Erythroblast (primary cell): Measurements from ENCODE around the gene KLK8.

Experiments
- DNase-seq, 2 experiments: peaks; one replicate each; lab custom pipeline; 2025; lab: John Stamatoyannopoulos, UW
- GATA1 ChIP-seq: IDR thresholded peaks from 2 replicates; pipeline ENCODE4 v1.6.1; 2011; ENCODE audit warnings: low read depth, mild to moderate bottlenecking, control low read depth, low read length, moderate library complexity
- POLR2A ChIP-seq: IDR thresholded peaks from 2 replicates; pipeline ENCODE4 v1.6.1; 2011; ENCODE audit warnings: mild to moderate bottlenecking, low read length

KLK8 gene, protein sequence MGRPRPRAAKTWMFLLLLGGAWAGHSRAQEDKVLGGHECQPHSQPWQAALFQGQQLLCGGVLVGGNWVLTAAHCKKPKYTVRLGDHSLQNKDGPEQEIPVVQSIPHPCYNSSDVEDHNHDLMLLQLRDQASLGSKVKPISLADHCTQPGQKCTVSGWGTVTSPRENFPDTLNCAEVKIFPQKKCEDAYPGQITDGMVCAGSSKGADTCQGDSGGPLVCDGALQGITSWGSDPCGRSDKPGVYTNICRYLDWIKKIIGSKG

DNA sequence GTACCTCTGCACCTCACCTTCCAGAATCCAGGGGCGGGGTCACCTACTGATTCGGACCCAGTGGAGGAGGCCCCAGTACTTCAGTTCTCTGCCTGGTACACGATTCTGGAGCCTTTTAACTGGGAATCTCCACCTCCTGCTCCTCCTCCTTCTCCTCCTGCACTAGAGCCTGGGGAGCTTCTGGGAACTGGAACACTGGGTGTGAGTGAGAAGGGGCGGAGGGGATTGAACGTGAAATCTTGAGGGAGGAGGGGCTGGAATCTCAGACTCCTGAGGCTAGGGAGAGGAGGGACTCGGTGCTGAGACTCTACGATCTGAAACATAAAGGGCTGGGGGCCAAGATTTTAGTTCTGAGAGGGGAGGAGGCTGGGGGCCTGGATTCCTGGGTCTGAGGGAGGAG is at the start of gene KLK8:
TSS of gene KLK8 (minus strand) at position 90 of the 400 bp plus-strand sequence. CDS start 437 bp downstream, outside the sequence.
- DNase-seq = no peak
- TF ChIP-seq GATA1 (no peak), POLR2A (no peak)

DNA sequence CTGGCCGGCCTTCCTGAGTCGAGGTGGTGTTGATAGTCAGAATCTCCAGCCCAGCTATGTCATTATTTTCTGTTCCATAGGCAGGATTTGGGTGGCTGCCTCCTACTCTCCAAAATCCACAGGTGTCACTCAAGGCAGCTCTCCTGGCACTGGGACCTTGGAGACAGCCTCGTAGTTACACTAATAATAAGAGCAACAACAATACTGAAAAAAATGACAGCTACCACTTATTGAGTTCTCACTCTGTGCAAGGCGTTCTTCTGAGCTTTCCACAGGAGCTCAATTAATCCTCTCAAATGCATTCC is 45.6 kb upstream of the KLK8 start:
- no peak for DNase-seq
- TF ChIP-seq GATA1 (no peak), POLR2A (no peak)

DNA sequence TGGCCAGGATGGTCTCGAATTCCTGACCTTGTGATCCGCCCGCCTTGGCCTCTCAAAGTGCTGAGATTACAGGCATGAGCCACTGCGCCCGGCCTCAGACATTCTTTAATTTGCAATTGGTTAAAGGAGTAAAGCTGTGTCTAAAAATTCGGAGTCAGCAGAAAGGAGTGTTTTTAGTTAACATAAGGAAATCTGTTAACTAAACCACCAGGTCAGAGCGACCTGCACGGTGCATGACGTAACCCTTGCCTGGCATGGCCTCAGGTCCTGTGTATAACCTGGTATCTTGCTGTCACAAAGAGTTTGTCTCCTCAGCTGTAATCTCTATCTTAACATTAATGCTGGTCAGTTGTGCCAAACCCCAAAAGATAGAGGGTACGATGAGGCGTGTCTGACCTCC is 42.9 kb upstream of the KLK8 start:
- DNase-seq = no peak
- no peak for TF ChIP-seq GATA1
- no peak for TF ChIP-seq POLR2A

DNA sequence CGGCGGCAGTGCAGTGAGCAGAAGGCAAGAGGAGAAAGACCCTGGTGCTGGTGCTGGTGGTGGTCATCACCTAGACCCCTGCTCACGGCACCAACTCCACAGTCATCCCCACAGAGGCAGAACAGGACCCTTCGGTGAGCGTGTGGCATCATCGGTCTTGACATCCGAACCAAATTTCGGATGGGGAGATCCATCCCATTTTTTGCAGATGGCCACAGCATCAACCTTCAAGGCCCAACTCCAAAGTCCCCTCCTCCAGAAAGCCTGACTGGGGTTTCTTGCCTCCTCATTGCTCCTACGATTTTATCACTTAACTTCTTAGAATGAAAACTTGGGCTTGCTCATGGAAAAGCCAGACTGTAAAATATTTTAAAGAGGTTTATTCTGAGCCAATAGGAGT is 42.1 kb upstream of the KLK8 start:
- TF ChIP-seq POLR2A (no peak), GATA1 (no peak)
- DNase-seq = no peak

DNA sequence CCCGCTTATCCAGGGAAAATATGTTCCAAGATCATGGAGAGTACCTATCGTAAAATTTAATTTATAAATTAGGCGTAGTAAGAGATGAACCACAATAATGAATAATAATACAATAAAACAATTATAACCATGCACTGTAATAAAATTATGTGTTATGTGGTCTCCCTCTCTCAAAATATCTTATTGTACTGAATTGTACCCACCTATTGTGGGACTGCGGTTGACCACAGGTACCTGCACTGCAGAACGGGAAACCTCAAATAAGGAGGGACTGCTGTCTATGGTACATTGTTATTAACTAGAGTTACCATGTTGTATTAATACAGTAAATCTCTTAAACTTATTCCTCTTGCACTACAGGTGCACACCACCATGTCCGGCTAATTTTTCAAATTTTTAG is 38.7 kb upstream of the KLK8 start:
- TF ChIP-seq POLR2A (no peak), GATA1 (no peak)
- DNase-seq = no peak

DNA sequence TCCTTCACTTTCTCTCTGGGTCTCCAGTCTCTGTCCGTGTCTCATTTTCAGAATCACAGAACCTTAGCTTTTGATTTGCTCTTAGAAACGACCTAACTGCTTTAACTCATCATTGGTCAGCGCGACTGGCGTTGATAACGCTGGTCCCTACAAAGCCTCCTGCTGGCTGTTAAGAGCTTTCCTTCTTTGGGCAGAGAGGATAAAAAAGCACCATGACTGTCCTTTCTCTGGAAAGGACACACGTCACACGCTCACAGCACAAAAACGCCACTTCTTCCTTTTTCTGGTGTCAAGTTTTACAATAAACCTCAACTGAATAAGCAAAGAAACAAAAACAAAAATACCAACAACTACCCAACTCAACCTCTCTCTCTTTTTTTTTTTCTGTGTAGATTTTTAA is 35.1 kb upstream of the KLK8 start:
- TF ChIP-seq POLR2A = no peak
- TF ChIP-seq GATA1 = no peak

DNA sequence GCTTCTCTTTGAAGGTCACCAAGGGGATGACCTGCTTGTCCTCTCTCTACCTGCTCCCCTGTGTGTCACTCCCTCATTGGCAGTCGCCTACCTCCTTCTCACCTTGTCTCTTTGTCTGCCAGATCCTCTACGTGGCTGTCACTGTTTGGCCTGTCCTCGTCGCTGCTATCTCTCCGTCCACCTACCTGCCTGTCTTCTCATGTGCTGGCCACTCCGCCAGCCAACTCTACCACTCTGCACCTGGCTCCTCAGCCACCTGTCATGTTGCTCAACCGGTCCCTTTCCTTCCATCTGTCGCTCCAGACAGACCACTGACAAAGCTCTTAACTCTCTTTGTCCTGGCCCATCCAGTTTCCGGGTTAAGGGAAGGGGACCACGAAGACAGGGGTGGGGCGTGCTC is 33.3 kb upstream of the KLK8 start, which contains the start of gene KLK12:
TSS of gene KLK12 (minus strand) at position 299 of the 400 bp plus-strand sequence. CDS start 381 bp downstream, outside the sequence.
- no peak for DNase-seq
- TF ChIP-seq GATA1 = no peak
- no peak for TF ChIP-seq POLR2A

More for the DNA sequence above, 35.1 kb upstream of the KLK8 start:
- no peak for DNase-seq

DNA sequence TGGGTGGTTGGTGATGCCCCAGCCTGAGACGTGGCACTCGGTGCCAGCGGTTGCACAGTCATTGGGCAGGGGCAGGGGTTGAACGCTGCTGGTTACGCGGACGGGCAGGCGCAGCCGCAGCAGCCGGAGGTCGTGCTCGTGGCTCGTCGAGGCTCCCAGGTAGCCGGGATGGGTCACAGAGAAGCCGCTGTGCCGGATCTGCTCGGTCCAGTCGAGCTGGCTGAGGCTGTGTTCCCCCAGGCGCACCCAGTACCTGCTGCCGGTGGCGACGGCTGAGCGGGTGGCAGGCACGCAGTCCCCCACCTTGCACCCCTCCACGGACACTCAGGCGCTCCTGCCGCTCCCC is 30.4 kb upstream of the KLK8 start:
- DNase-seq = no peak
- TF ChIP-seq GATA1 (no peak), POLR2A (no peak)

DNA sequence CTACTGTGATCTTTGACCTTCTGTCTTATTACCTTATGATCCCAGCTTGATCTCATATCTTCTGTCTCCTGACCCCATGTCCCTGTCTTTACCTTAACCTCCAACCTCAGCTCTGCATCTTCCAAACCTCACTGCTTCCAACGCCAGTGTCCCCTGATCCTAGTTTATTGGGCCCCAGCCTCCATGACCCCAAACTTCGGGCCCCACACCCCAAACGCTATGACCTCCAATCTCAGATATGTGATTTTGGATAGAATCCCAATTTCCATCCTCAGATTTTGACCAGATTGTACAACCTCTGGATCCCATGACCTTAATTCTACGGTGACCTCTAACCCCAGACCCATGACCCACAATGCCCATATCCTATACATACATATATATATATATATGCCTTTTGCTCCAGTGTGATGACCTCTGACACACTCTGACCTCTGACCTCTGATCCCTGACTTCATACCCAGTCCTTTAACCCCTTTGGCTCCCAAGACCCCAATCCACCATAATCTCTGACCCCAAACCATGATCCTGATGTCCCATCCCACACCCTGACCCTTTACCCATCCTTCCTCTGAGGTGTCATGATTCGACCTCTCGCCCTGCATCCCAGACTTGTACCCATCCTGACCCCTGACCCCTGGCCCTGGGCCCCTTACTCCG is 29.9 kb upstream of the KLK8 start:
- TF ChIP-seq POLR2A (no peak), GATA1 (no peak)
- DNase-seq = no peak

DNA sequence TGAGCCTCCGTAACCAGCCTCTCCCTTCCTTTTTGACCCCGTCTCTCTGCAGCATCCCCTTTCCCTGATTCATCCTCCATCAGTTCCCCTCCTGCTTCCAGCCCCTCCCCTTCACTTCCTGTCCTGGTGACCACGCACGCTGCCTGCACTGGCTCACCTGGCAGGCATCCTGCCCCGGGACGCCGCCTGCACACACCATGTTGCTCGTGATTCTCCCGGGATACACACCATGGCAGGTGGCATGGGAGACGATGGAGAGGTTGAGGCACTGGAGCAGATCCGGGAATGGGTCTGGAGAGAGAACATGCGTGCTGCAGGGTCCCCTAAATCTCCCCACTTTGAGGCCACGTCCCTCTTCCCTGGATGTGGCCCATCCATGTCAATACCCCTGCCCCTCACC is 29.2 kb upstream of the KLK8 start:
- DNase-seq = no peak
- TF ChIP-seq GATA1 (no peak), POLR2A (no peak)

DNA sequence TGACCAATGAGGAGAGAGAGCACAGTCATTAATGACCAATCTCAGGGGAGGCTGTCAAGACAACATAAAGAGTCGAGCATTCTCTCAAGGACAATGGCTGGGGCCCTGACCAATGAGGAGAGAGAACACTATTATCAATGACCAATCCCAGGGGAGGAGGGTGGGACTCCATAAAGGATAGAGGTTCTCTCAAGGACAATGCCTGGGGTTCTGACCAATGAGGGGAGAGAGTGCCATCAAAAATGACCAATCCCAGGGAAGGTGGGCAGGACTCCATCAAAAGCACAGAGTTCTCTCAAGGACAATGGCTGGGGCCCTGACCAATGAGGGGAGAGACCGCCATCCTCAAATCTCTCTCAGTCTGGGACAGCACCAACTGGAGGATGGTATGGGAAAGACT is 28.3 kb upstream of the KLK8 start:
- no peak for DNase-seq
- TF ChIP-seq POLR2A = no peak
- no peak for TF ChIP-seq GATA1

DNA sequence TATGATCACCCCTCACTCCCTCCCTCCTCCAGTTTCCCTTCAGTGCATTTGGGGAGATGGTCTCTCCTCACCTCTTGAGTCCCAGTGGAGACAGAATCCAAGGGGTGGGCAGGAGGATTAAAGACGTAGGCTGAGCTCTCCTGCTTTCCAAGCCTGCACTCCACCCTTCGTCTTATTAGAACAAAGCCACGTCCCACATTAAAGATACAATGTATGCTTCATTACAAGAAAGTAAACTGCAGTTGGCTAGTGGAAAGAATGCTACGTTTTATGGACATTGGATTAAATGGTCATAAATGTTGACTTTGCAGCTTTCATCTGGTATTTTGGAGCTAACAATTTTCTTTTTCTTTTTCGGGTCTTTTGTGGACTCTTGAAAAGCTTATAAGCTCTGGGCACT is 26.5 kb upstream of the KLK8 start:
- TF ChIP-seq GATA1 (no peak), POLR2A (no peak)
- DNase-seq = no peak

DNA sequence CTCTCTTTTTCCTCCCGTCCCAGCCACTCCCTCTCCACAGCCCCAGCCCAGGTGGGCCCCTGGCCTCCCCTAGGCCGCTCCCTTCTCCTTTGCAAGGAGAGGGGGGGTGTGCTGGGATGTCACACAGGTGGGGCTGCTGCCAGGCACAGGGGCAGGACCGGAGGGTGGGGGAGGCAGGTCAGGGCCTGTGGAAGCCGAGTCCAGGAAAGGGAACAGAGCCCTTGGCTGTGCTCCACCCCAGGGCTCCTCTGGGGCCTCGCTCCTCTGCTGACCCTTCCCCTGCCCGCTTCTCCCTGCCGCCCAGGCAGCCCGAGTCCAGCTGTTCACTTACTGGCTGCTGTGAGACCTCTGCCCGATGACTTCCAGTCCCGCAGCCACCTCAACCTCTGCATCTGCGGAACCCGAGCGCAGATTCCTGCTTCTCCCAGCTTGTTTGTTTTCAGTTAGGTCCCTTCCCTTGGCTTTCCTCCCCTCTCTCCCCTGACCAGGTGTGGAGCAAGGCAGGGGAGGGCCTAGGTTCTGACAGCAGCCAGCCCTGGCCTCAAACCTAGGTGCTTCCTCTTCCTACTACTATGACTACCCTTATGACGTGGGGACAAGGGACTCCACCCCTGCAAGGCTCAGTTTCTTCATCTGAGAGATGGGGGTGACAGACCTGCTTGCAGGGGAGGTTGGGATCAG is 25.9 kb upstream of the KLK8 start:
- TF ChIP-seq GATA1 = no peak
- no peak for TF ChIP-seq POLR2A
- DNase-seq = no peak

DNA sequence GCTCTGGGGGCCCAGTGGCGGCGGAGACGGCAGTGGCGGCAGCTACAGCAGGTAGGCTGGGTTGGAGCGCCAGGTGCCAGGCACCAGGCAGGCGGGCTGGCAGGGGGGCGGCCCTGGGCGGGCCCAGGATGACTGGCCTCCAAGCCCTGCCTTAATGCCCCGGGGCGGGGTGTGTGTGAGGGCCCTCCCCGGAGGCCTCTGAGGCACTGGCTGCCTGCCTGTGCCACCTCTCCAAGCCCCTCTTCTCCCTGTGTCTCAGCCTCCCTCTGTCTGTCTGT is 25.1 kb upstream of the KLK8 start, which contains the start of gene KLK11:
TSS of gene KLK11 (minus strand) at position 63 of the 278 bp plus-strand sequence. CDS start 985 bp downstream, outside the sequence.
- no peak for TF ChIP-seq POLR2A
- TF ChIP-seq GATA1 = no peak
- DNase-seq = no peak
